ENCODE measurements around the gene SLC24A3.

Gene SLC24A3

DNA sequence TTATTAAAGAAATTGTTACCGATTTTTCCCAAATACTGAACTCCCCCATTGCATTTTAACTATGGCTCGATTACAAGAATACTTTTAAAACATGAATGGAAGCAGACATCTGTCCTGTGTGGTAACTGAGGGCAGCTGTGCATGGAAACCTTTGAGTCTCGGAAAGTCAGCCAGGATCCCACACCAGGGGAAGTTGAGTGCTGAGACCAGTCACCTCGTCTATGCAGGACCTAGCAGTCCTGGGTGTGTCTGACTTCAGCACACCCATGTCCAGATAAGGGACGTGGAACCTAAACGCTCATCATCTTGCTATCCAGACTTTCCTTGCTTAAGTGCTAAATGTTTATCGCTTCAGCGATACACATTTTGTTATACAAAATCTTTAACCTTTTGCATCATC is 551.8 kb downstream of the SLC24A3 start:
- Histone ChIP-seq H3K79me2 (ENCODE audit: insufficient read depth, low read length) (no peaks in the 10 kb centered on the region), H3K36me3 (ENCODE audit: insufficient read depth, low read length) (no peaks in the 10 kb centered on the region), H3K4me1 (ENCODE audit: insufficient read depth, low read length, poor library complexity, severe bottlenecking) (no peaks in the 10 kb centered on the region), H3K27me3 (ENCODE audit: insufficient read depth, low read length, poor library complexity, severe bottlenecking) (peaks cover 4% of the 10 kb centered on the region), H3K4me3 (ENCODE audit: low read length, poor library complexity, severe bottlenecking) (no peak overlapping the region), H3F3A (ENCODE audit: low read depth) (no peaks in the 10 kb centered on the region), H2AFZ (ENCODE audit: low read length) (no peak overlapping the region), H3K9me3 (ENCODE audit: insufficient read depth, low read depth, low read length) (no peaks in the 10 kb centered on the region), H3K4me2 (ENCODE audit: low read depth, low read length, poor library complexity, severe bottlenecking) (no peak overlapping the region), H3K9ac (ENCODE audit: low read depth, low read length, poor library complexity, severe bottlenecking) (no peak overlapping the region), H4K20me1 (ENCODE audit: insufficient read depth, low read length, poor library complexity, severe bottlenecking) (no peaks in the 10 kb centered on the region), H3K9me2 (replicated peaks; ENCODE audit: low read depth, low read length) (no peaks in the 10 kb centered on the region)
- no peak for TF ChIP-seq EZH2phosphoT487 (IDR thresholded peaks at IDR 0.05; ENCODE audit: borderline replicate concordance)
- TF ChIP-seq, protein P1, sequence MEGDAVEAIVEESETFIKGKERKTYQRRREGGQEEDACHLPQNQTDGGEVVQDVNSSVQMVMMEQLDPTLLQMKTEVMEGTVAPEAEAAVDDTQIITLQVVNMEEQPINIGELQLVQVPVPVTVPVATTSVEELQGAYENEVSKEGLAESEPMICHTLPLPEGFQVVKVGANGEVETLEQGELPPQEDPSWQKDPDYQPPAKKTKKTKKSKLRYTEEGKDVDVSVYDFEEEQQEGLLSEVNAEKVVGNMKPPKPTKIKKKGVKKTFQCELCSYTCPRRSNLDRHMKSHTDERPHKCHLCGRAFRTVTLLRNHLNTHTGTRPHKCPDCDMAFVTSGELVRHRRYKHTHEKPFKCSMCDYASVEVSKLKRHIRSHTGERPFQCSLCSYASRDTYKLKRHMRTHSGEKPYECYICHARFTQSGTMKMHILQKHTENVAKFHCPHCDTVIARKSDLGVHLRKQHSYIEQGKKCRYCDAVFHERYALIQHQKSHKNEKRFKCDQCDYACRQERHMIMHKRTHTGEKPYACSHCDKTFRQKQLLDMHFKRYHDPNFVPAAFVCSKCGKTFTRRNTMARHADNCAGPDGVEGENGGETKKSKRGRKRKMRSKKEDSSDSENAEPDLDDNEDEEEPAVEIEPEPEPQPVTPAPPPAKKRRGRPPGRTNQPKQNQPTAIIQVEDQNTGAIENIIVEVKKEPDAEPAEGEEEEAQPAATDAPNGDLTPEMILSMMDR (conservative IDR thresholded peaks at IDR 0.05; ENCODE audit: low read length), result no peak

DNA sequence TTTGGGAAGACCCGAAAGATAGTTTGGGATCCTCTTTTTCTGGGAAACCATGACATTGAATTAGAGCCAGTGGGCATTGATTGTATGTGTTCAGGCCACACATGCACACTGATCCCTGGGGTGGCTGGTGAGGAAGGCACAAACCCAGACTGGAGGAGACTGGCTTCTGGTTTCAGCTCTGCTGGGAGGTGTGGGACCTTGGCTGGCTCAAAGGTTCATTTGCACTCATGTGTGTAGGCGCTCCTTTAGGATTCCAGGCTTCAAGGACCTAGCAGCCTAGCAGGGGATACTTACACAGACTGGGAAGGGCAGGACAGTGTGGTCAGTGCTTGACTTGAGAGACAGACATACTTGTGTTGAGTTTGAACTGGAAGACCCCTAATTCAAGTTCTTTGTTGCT is 552.8 kb downstream of the SLC24A3 start:
- Histone ChIP-seq H3K9ac (ENCODE audit: low read depth, low read length, poor library complexity, severe bottlenecking) (no peak overlapping the region), H3K27me3 (ENCODE audit: insufficient read depth, low read length, poor library complexity, severe bottlenecking) (peaks cover 4% of the 10 kb centered on the region), H3K4me1 (ENCODE audit: insufficient read depth, low read length, poor library complexity, severe bottlenecking) (no peaks in the 10 kb centered on the region), H2AFZ (ENCODE audit: low read length) (no peak overlapping the region), H3F3A (ENCODE audit: low read depth) (no peaks in the 10 kb centered on the region), H3K4me3 (ENCODE audit: low read length, poor library complexity, severe bottlenecking) (no peak overlapping the region), H3K4me2 (ENCODE audit: low read depth, low read length, poor library complexity, severe bottlenecking) (no peak overlapping the region), H3K9me2 (replicated peaks; ENCODE audit: low read depth, low read length) (no peaks in the 10 kb centered on the region), H3K9me3 (ENCODE audit: insufficient read depth, low read depth, low read length) (no peaks in the 10 kb centered on the region), H3K36me3 (ENCODE audit: insufficient read depth, low read length) (no peaks in the 10 kb centered on the region), H4K20me1 (ENCODE audit: insufficient read depth, low read length, poor library complexity, severe bottlenecking) (no peaks in the 10 kb centered on the region), H3K79me2 (ENCODE audit: insufficient read depth, low read length) (no peaks in the 10 kb centered on the region)
- TF ChIP-seq EZH2phosphoT487 (IDR thresholded peaks at IDR 0.05; ENCODE audit: borderline replicate concordance), result no peak
- TF ChIP-seq, protein P1 (conservative IDR thresholded peaks at IDR 0.05; ENCODE audit: low read length), result no peak

DNA sequence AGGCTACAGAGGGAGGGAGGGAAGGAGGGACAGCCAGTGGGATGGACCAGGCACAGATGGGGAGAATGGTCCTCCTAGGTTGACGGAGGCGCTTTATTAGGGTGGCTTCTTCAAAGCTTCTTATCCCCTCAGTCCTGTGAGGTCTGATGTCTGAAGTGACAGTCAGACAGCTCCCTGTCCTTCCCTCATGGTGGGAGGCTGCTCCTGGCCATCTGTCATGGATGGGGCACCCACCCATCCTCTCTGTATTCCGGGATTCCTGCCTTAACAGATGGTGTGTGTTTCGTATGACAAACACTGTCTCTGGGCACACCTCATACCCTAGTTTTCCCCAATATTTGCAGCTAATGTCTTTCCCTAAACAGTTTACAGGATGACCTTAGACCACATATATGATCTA is 553.5 kb downstream of the SLC24A3 start:
- no peak overlapping the region for H3K4me2 ChIP-seq (ENCODE audit: low read depth, low read length, poor library complexity, severe bottlenecking)
- no peaks in the 10 kb centered on the region for H3K9me3 ChIP-seq (ENCODE audit: insufficient read depth, low read depth, low read length)
- no peak overlapping the region for H2AFZ ChIP-seq (ENCODE audit: low read length)
- no peaks in the 10 kb centered on the region for H4K20me1 ChIP-seq (ENCODE audit: insufficient read depth, low read length, poor library complexity, severe bottlenecking)
- no peaks in the 10 kb centered on the region for H3K79me2 ChIP-seq (ENCODE audit: insufficient read depth, low read length)
- no peak for TF ChIP-seq EZH2phosphoT487 (IDR thresholded peaks at IDR 0.05; ENCODE audit: borderline replicate concordance)
- TF ChIP-seq, protein P1 (conservative IDR thresholded peaks at IDR 0.05; ENCODE audit: low read length), result no peak
- no peaks in the 10 kb centered on the region for H3K36me3 ChIP-seq (ENCODE audit: insufficient read depth, low read length)
- H3K27me3 ChIP-seq (ENCODE audit: insufficient read depth, low read length, poor library complexity, severe bottlenecking), result peaks cover 4% of the 10 kb centered on the region
- no peak overlapping the region for H3K9ac ChIP-seq (ENCODE audit: low read depth, low read length, poor library complexity, severe bottlenecking)
- no peak overlapping the region for H3K4me3 ChIP-seq (ENCODE audit: low read length, poor library complexity, severe bottlenecking)
- no peaks in the 10 kb centered on the region for H3K9me2 ChIP-seq (replicated peaks; ENCODE audit: low read depth, low read length)
- no peaks in the 10 kb centered on the region for H3K4me1 ChIP-seq (ENCODE audit: insufficient read depth, low read length, poor library complexity, severe bottlenecking)
- no peaks in the 10 kb centered on the region for H3F3A ChIP-seq (ENCODE audit: low read depth)
